GM06990 (cell line): ENCODE results near the gene CHRFAM7A.
"Not testable (repeated sequence)": the region's sequence is repeated elsewhere in the genome, so short reads cannot be mapped to it uniquely, and the experiment has no call there.

Experiments
- DNase-seq: peaks from one replicate; pipeline ENCODE4 v3.0.0-alpha.2; 2011; ENCODE audit not compliant: insufficient read length; ENCODE audit errors: extremely low read depth
- H3K27me3 ChIP-seq: replicated peaks from 2 replicates; pipeline ENCODE4 v1.6.0; 2011; ENCODE audit warnings: low read length; ENCODE audit not compliant: control insufficient read depth, insufficient read depth
- H3K36me3 ChIP-seq: 2 replicates; pipeline ENCODE4 v1.5.1; 2011; ENCODE audit warnings: low read length; ENCODE audit not compliant: control insufficient read depth, insufficient read depth
- H3K4me3 ChIP-seq: replicated peaks from 2 replicates; pipeline ENCODE4 v1.5.1; 2011; ENCODE audit warnings: low read depth, mild to moderate bottlenecking, control low read depth, low read length

The CHRFAM7A gene

GRCh38 chr15:30367246-30367645 lies 26.1 kb downstream of the CHRFAM7A start:
- H3K4me3 ChIP-seq, H3K27me3 ChIP-seq, H3K36me3 ChIP-seq, DNase-seq: not testable (repeated sequence)

- not testable (repeated sequence) for DNase-seq, H3K27me3 ChIP-seq, H3K36me3 ChIP-seq, H3K4me3 ChIP-seq
Observed at GRCh38 chr15:30361404-30361803, 31.9 kb downstream of the CHRFAM7A start.

GRCh38 chr15:30360990-30361389 lies 32.4 kb downstream of the CHRFAM7A start:
- not testable (repeated sequence) for H3K4me3 ChIP-seq, H3K36me3 ChIP-seq, DNase-seq, H3K27me3 ChIP-seq

- DNase-seq, H3K4me3 ChIP-seq, H3K27me3 ChIP-seq: not testable (repeated sequence)
Observed at GRCh38 chr15:30355043-30355442, 38.3 kb downstream of the CHRFAM7A start.

GRCh38 chr15:30349803-30350202 lies 43.5 kb downstream of the CHRFAM7A start:
- not testable (repeated sequence) for DNase-seq, H3K4me3 ChIP-seq, H3K27me3 ChIP-seq, H3K36me3 ChIP-seq

More at GRCh38 chr15:30355043-30355442, 38.3 kb downstream of the CHRFAM7A start:
- H3K36me3 ChIP-seq: not testable (repeated sequence)

GRCh38 chr15:30336584-30336983 lies 56.8 kb downstream of the CHRFAM7A start:
- not testable (repeated sequence) for H3K4me3 ChIP-seq, DNase-seq, H3K27me3 ChIP-seq, H3K36me3 ChIP-seq

GRCh38 chr15:30334152-30334551 lies 59.2 kb downstream of the CHRFAM7A start:
- H3K4me3 ChIP-seq, DNase-seq, H3K36me3 ChIP-seq, H3K27me3 ChIP-seq: not testable (repeated sequence)

GRCh38 chr15:30326145-30326544 lies 67.2 kb downstream of the CHRFAM7A start:
- not testable (repeated sequence) for DNase-seq, H3K27me3 ChIP-seq, H3K4me3 ChIP-seq, H3K36me3 ChIP-seq

GRCh38 chr15:30321063-30321462 lies 72.3 kb downstream of the CHRFAM7A start:
- not testable (repeated sequence) for DNase-seq, H3K36me3 ChIP-seq, H3K4me3 ChIP-seq, H3K27me3 ChIP-seq

GRCh38 chr15:30315704-30316103 lies 77.6 kb downstream of the CHRFAM7A start:
- not testable (repeated sequence) for DNase-seq, H3K27me3 ChIP-seq, H3K4me3 ChIP-seq, H3K36me3 ChIP-seq

- H3K27me3 ChIP-seq, H3K4me3 ChIP-seq, DNase-seq, H3K36me3 ChIP-seq: not testable (repeated sequence)
Observed at GRCh38 chr15:30310575-30310974, 82.8 kb downstream of the CHRFAM7A start.
